HG03575 (cell line): Measurements from ENCODE around the gene HBP1.
"Not testable (repeated sequence)": the region's sequence is repeated elsewhere in the genome, so short reads cannot be mapped to it uniquely, and the experiment has no call there.

ENCODE experiments used
- ATAC-seq: cut with Tn5 transposase; IDR thresholded peaks from one replicate; pipeline ENCODE4 v1.9.1; 2021; ENCODE audit not compliant: unreplicated experiment, insufficient number of reproducible peaks, low FRiP score; ENCODE audit errors: extremely low read depth

The HBP1 gene

GRCh38 chr7:107151538-107151937 is 17.3 kb upstream of the HBP1 start:
- ATAC-seq: no peak

GRCh38 chr7:107152011-107152410 is 16.8 kb upstream of the HBP1 start:
- ATAC-seq: no peak

GRCh38 chr7:107154826-107155225 is 14.0 kb upstream of the HBP1 start:
- no peak for ATAC-seq

GRCh38 chr7:107155726-107156125 is 13.1 kb upstream of the HBP1 start:
- not testable (repeated sequence) for ATAC-seq

GRCh38 chr7:107157091-107157490 is 11.7 kb upstream of the HBP1 start:
- ATAC-seq: no peak

GRCh38 chr7:107158028-107158427 is 10.8 kb upstream of the HBP1 start:
- ATAC-seq: no peak

GRCh38 chr7:107160389-107160788 is 8.4 kb upstream of the HBP1 start:
- ATAC-seq: no peak

GRCh38 chr7:107161415-107161814 is 7.4 kb upstream of the HBP1 start:
- no peak for ATAC-seq

GRCh38 chr7:107162475-107162874 is 6.3 kb upstream of the HBP1 start:
- no peak for ATAC-seq

GRCh38 chr7:107164092-107164491 is 4.7 kb upstream of the HBP1 start:
- no peak for ATAC-seq

GRCh38 chr7:107165341-107165740 is 3.5 kb upstream of the HBP1 start:
- no peak for ATAC-seq

- no peak for ATAC-seq
These were observed 1.9 kb upstream of the HBP1 start for GRCh38 chr7:107166736-107167426.

GRCh38 chr7:107167483-107168232 is 1.1 kb upstream of the HBP1 start:
- no peak for ATAC-seq

GRCh38 chr7:107169120-107170050 is 582 bp downstream of the HBP1 start:
- no peak for ATAC-seq

GRCh38 chr7:107170051-107170915 is 1.5 kb downstream of the HBP1 start:
- ATAC-seq: no peak

GRCh38 chr7:107171496-107171895 is 2.7 kb downstream of the HBP1 start:
- ATAC-seq: no peak

GRCh38 chr7:107172276-107173032 is 3.7 kb downstream of the HBP1 start:
- no peak for ATAC-seq

- no peak for ATAC-seq
These were observed 4.4 kb downstream of the HBP1 start for GRCh38 chr7:107173191-107173590.
